Activated effector memory CD4-positive, alpha-beta T cell treated with anti-CD3 and anti-CD28 coated beads, Interleukin-2, amount 50 U/mL, for 16 hours (primary cell): ENCODE measurements around the gene ZNF580.

ENCODE experiments used
- DNase-seq: peaks from one replicate; pipeline ENCODE4 v3.0.0-alpha.2; 2020

Gene ZNF580

DNA sequence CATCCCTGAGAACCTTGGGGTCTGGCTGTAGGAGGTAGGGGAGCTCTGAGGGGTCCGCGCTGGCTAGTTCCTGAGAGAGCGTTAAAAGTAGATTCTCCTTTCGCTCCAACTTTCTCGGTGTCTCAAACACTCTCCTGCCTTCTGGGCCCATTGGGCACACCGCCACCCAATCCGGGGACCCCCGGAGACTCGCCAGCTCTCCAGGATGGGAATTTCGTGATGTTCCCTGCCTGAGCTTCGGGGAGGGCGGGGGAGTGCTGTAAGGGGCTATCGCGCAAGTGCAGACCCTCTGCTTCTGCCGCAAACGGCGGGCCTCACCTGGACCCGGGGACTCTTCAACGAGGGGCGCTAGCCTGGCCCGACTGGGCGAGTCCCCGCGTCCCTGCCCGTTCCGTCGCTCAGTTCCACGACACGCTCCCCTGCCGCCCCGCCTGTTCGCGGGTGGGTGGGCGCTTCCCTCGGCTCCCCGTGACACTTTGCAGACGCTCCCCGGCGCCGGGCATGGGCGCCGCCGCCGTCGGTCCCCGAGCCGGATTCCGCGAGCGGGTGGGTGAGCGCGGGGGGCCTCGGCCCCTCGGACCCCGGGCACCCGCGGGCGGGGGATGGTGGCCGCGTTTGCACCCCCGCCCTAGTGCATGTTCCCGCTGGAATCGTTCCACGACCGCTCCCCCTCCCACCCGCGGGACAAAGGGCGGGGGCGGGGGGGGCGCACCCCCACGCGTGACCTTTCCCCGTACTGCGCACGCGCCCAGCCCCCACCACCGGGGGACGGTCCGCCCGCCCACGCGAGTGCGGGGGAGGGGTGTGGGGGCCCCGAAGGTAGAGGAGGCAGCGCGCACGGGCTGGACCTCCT, 7.2 kb downstream of the ZNF580 start, which contains the start of gene CCDC106:
CCDC106 (plus strand) TSS at position 481 of the 853 bp plus-strand sequence. CDS start 835 bp downstream, outside the sequence.
- DNase-seq: peak; percentile 78

DNA sequence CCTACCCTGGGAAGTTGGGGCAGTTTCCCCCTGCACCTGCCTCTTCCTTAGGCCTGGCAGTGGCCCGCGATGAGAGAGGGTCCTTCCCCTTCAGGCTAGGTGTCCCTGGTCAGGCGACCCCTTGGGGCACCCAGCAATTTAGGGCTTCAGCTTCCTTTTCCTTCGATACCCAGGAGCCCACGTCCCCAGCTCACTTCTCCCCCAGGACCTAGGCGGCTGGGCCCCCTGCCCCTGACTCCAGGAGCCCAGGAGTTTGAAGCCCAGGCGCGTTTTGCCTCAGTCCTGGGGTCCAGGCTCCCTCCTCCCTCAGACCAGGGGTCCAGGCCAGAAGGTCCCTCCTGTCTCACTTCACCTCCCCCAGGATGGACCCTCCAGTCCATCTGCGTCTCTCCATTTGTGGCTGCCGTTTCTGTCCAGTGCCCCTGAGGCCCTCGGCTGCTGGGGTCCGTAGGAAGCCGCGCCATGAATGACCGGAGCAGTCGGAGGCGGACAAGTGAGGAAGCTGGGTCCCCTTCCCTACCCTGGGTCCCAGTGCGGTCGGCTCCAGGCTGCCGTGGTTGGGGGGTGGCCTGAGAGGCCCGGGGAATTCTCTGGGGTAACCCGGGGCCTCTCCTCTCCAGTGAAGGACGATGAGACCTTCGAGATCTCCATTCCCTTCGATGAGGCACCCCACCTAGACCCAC, 7.9 kb downstream of the ZNF580 start:
- no peak for DNase-seq

DNA sequence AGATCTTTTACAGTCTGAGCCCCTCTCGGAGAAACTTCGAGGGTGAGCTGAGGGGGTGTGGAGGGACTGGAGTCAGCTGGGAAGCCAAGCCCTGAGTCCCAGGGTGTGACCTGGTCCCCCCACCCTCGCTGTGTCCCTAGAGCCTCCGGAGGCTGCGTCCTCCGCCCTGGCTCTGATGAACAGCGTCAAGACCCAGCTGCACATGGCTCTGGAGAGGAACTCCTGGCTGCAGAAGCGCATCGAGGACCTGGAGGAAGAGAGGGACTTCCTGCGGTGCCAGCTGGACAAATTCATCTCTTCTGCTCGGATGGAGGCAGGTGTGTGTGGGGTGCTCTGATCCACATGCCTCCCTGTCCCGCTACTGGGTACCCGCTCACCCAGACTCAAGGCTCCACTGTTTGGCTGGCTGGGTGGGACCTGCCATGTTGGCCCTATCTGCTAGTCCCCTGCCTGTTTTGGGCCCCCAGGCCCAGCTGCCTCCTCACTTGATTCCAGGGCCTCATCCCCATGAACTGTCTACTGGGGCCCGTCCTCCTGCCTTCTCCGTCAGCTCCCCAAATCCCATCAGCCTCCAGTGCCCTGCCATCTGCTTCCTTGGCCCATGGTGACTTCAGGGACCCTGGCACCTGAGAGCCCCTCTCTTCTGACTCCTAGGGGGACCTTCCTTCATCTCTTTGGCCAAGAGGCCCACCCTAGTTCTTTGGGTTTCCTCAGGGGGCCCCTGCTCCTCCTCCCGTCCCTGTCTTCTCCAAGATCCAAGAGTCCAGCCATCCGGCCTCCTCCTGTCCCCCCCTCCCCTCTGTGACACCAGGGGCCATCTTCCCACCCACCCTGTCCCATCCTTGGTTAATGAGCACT, 8.7 kb downstream of the ZNF580 start:
- no peak for DNase-seq

DNA sequence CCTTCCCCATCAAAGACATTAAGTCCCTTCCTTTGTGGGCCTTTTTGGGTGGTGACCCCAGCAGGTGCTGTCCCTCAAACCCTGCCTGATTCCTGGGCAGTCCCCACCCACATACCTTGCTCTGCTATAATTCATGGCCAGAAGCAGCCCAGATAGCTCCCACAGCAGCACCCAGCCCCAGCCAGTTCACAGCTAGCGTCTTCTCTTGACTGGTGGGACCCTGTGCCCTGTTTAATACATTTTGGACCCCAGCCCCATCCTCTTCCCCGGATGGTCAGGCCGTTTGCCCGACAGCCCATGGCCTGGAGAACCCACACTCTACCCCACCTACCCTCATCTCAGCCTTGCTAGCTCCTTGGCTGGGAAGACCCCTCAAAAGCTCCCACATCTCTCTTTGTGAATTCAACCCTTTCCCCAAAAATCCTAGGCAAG, 9.3 kb downstream of the ZNF580 start:
- no peak for DNase-seq

DNA sequence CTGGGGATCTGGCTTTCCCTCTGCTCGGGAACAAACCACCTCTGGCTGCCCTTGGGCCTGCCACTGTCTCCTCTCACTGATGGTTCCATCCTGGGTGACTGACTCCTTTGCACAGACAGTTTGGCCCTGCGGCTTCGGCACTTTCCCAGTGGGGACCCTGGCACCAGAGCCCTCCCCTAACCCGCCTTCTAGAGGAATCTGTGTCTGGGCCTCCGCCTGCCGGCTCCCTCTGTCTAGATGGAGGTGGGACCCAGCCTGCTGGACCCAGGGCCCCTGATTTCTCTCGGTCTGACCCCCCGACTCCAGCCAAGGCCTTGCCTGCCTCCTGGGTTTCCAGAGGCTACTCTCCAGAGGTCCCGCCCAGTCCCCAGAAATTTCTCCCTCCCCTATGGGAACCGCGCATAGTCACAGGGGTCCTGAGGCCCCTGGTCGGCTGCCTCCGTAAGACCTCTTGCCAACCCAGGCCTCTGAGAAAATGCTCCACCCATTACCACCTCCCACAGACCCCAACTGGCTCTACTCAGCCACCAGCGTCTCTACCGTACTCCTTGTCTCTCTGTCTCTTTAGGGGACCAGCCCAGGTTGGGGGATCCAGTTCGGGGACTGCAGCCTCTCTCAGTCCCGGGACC, 9.9 kb downstream of the ZNF580 start:
- no peak for DNase-seq

- no peak for DNase-seq
Measured at GRCh38 chr19:55651236-55651635, 10.4 kb downstream of the ZNF580 start.

- no peak for DNase-seq
Measured at GRCh38 chr19:55652311-55653128, 11.7 kb downstream of the ZNF580 start.

- DNase-seq: peak; percentile 100
Measured at GRCh38 chr19:55653651-55654322, 13.0 kb downstream of the ZNF580 start.

DNA sequence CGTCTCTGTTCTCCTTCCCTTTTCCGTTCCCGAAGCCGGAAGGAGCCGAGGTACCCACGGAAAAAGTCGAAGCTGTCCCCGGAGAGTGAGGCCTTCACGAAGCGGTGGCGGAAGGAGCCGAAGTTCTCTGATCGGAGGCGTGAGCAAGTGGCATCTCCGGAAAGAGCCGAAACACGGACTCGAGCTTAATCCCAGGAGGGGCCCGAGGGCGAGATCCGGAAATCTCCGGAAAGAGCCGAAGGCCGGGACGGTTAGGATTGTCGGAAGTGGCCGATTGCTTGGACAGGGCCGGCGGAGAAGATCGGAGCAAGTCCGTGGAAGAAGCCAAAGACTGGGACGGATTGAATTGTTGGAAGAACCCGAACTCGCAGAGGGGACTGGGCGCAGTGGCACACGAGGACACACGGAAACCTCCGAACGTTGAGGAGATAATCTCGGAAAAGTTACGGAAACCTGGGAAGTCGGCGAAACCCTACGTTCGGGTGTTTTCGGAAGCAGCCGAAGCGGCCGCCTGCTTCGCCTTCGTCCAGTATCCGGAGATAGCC, 13.6 kb downstream of the ZNF580 start:
- peak; percentile 99 for DNase-seq

DNA sequence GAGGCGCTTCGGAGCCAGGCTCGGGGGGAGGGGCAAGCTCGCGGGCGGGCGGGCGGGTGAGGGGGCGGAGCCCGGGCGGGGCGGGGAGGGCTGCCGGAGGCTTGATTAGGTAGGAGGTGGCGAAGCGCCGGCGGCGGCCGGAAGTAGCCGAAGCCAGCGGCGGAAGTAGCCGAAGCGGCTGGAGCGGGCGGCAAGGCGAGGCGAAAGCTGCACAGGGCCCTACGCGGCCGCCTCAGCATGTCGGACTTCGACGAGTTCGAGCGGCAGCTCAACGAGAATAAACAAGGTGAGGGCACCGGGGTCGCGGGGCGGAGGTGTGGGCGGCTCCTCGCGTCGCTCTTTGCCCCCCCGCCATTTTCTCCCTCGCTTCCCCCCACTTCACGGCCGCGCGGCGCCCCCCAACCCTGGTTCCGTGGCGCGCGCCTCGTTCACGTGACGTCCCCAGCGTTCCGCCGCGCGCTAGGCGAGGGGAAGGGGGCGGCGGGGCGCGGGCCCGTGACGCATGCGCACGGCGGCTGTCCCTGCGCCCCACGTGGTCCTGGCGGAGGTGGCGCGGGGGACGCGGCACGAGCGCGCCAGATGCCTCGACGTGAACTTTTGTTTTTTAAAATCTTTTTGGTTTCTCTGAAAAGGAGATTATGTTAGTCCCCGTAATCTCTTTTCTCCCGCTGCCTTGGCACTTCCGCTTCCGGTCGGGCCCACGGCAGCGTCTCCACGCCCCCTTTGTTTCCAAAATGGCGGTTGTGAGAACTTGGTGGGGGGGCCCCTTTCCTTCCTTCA, 14.3 kb downstream of the ZNF580 start, which contains the start of gene U2AF2:
U2AF2 (plus strand) TSS at position 168 of the 780 bp plus-strand sequence; CDS start at position 238, 70 bp downstream.
- peak; percentile 98 for DNase-seq

- no peak for DNase-seq
Measured at GRCh38 chr19:55655648-55656040, 14.8 kb downstream of the ZNF580 start.

- no peak for DNase-seq
Measured at GRCh38 chr19:55656552-55656951, 15.8 kb downstream of the ZNF580 start.

- DNase-seq: peak; percentile 72
Measured at GRCh38 chr19:55656988-55657747, 16.4 kb downstream of the ZNF580 start.

DNA sequence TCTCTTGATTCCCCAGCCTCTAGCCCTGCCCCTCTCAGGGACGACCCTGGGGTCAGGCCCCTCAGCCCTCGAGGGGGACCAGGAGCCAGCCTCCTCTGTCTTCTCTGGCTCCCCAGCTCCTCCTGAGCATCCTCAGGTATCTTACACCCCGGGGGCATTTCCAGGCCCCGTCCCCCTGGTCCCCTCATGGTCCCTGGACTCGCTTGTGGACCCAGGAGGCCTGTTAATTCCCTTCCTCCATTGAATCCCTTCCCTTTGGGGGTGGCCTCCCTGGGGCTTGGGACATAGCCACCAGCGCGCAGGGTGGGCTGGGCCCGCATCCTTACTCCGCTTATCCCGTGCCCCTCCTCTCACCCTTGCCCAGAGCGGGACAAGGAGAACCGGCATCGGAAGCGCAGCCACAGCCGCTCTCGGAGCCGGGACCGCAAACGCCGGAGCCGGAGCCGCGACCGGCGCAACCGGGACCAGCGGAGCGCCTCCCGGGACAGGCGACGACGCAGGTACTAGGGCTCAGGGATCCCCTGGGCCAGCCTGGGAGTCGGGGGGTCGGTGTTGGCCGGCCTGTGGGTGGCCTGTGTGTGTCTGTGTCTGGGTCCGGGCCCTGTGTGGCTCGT, 18.2 kb downstream of the ZNF580 start:
- DNase-seq: no peak

DNA sequence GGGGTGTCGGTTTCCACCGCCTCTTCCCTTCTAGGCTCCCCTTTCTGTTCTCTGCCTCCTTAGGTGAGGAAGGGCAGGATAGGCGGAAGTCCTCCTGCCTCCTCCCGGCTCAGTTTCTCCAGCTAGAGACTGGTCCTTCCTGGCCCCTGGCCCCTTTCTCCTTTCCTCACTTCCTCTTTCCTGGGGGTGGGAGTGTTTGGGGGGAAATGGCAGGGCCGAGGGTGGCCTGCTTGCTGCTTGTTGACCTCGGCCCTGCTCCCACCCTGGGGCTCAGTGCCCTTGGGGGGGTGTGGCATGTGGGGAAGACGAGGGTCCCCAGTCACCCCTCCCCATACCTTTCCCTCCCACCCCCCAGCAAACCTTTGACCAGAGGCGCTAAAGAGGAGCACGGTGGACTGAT, 19.0 kb downstream of the ZNF580 start:
- DNase-seq: no peak

DNA sequence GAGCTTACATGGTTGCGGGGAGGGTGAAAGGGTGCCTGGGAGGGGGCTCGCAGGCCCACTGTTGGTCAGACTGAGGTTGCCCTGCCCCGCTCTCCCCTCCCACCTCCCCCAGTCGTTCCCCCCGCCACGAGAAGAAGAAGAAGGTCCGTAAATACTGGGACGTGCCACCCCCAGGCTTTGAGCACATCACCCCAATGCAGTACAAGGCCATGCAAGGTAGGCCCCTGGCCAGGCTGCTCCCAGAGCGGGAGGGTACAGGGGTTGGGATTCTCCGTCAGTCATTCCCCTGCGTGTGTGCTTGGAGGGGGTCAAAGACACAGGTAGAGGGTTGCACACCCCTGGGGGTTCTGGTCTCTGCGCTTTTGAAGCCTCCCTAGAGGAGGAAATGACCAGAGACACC, 19.6 kb downstream of the ZNF580 start:
- DNase-seq: no peak

DNA sequence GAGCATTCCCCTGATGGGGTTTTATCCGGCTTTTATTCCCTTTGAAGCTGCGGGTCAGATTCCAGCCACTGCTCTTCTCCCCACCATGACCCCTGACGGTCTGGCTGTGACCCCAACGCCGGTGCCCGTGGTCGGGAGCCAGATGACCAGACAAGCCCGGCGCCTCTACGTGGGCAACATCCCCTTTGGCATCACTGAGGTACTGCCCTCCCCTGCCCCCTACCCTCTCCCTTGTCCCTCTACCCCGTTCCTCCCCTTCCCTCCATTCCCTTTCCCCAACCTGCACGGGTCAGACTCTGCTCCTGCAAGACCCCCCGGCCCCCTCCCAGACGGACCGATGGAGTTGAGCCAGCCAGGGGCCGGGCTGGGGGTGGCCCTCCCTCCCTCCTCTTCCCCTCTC, 20.2 kb downstream of the ZNF580 start:
- no peak for DNase-seq

DNA sequence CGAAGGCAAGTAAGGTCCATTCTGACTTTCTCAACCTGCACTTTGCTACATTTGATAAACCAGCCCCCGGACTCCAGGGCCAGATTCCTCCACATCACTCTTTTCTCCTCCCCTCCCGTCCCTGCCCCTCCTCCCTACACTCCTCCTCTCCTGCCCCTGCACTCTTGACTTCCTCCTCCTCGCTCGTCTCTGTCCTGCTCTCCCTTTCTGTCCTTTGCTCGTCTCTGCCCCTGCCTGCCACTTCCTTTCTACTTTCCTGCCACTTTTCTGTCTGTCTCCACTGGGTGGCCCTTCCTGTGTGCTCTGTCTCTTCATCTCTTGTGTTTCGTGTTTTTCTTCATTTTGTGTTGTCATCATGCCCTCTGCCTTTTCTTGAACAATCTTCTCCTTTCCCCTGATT, 21.0 kb downstream of the ZNF580 start:
- DNase-seq: no peak
